ENCODE results near the gene RALGPS1. TPM values are rescaled to one million over a fixed set of nuclear protein-coding genes. Genes with fewer than 3 reads are reported as not detected.

RALGPS1 gene
- polyA plus RNA-seq, 1 of the 3 experiments (the other 2 are of a cell fraction), result 3.9 TPM

DNA sequence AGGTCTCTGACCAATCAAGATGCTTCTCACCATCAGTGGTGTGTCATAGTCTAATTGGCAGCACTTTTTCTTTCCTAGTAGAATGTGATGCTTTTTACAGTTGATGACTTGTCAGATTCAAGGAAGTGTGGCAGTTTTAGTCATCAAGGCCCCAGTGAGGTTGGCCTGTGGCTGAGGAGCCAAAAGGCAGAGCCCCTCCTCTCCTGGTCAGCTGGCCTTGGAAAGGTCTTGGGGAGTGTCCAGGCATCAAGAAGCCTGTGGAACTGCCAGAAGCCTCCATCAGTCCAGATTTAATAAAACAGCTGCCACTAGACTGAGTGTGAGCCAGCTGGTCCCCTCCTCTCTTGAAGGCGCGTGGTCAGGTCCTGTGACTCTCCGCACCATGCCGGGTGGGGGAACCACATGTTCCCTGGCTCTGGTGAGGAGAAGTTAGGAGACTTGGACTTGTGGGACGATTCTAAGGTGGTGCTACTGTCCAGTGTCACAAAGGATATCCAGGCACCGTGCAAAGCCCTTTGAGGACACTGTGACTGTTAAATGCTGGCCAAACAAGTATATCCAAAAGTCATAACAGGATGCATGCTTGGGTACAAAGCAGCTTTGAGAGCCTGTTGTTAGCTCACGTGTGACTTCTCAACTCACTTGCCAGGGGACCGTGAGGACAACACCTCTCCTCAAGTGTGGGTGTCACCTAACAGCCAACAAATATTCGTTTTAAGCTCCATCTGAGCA lies 213.9 kb downstream of the RALGPS1 start:
- Histone ChIP-seq H3K4me2 (no peak overlapping the region), H3F3A (replicated peaks; ENCODE audit: insufficient read depth) (no peaks in the 10 kb centered on the region), H3K4me3 (ENCODE audit: low read depth in 2 of 2, low read length in 1 of 2) (no peak overlapping the region), H3K79me2 (ENCODE audit: insufficient read depth) (no peaks in the 10 kb centered on the region), H3K27me3 (ENCODE audit: insufficient read depth) (no peaks in the 10 kb centered on the region), H3K4me1 (ENCODE audit: control insufficient read depth in 1 of 2, insufficient read depth in 2 of 2, low read depth in 1 of 2, low read length in 1 of 2) (peaks cover 12 to 48% of the 10 kb centered on the region in 2 experiments; a peak in 3 of 4 replicates), H3K9ac (no peak overlapping the region), H3K9me2 (no peaks in the 10 kb centered on the region), H3K27ac (ENCODE audit: low read depth in 2 of 2, low read length in 1 of 2) (peak overlapping the region in 1 of 2 experiments; percentile 82; a peak in 2 of 4 replicates), H4K20me1 (ENCODE audit: insufficient read depth) (no peaks in the 10 kb centered on the region), H3K9me3 (no peaks in the 10 kb centered on the region), H2AFZ (ENCODE audit: low read depth) (no peak overlapping the region), H3K36me3 (replicated peaks in 1 of 2; ENCODE audit: control insufficient read depth in 1 of 2, insufficient read depth in 2 of 2, low read length in 1 of 2) (no peaks in the 10 kb centered on the region)
- CTCF ChIA-PET, result interaction anchor here (0.8 to 2.2 kb wide), 6 partner anchors 8 to 188 kb away, joined by 3 to 10 read pairs (median 4); no protein-coding TSS in a partner anchor
- TF ChIP-seq TCF12 (IDR thresholded peaks at IDR 0.05) (no peak), ELF1 (IDR thresholded peaks at IDR 0.05) (no peak), RAD21 (IDR thresholded peaks at IDR 0.05; ENCODE audit: low read length) (no peak), GATA2 (CRISPR knock-in tag; IDR thresholded peaks at IDR 0.05) (no peak), GABPA (IDR thresholded peaks at IDR 0.05; ENCODE audit: low read depth) (no peak), EZH2phosphoT487 (IDR thresholded peaks at IDR 0.05; ENCODE audit: borderline replicate concordance, low read depth) (no peak), CHD2 (IDR thresholded peaks at IDR 0.05; ENCODE audit: low read length, partially characterized antibody) (no peak), FOXM1 (IDR thresholded peaks at IDR 0.05; ENCODE audit: low read depth) (no peak), SIN3A (IDR thresholded peaks at IDR 0.05; ENCODE audit: borderline replicate concordance, low read depth, low read length) (no peak)
- TF ChIP-seq, protein P1, sequence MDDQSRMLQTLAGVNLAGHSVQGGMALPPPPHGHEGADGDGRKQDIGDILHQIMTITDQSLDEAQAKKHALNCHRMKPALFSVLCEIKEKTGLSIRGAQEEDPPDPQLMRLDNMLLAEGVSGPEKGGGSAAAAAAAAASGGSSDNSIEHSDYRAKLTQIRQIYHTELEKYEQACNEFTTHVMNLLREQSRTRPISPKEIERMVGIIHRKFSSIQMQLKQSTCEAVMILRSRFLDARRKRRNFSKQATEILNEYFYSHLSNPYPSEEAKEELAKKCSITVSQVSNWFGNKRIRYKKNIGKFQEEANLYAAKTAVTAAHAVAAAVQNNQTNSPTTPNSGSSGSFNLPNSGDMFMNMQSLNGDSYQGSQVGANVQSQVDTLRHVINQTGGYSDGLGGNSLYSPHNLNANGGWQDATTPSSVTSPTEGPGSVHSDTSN (IDR thresholded peaks at IDR 0.05), result no peak
- TF ChIP-seq, protein P2, sequence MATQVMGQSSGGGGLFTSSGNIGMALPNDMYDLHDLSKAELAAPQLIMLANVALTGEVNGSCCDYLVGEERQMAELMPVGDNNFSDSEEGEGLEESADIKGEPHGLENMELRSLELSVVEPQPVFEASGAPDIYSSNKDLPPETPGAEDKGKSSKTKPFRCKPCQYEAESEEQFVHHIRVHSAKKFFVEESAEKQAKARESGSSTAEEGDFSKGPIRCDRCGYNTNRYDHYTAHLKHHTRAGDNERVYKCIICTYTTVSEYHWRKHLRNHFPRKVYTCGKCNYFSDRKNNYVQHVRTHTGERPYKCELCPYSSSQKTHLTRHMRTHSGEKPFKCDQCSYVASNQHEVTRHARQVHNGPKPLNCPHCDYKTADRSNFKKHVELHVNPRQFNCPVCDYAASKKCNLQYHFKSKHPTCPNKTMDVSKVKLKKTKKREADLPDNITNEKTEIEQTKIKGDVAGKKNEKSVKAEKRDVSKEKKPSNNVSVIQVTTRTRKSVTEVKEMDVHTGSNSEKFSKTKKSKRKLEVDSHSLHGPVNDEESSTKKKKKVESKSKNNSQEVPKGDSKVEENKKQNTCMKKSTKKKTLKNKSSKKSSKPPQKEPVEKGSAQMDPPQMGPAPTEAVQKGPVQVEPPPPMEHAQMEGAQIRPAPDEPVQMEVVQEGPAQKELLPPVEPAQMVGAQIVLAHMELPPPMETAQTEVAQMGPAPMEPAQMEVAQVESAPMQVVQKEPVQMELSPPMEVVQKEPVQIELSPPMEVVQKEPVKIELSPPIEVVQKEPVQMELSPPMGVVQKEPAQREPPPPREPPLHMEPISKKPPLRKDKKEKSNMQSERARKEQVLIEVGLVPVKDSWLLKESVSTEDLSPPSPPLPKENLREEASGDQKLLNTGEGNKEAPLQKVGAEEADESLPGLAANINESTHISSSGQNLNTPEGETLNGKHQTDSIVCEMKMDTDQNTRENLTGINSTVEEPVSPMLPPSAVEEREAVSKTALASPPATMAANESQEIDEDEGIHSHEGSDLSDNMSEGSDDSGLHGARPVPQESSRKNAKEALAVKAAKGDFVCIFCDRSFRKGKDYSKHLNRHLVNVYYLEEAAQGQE (IDR thresholded peaks at IDR 0.05; ENCODE audit: low read depth, low read length), result no peak
- TF ChIP-seq, protein P3, sequence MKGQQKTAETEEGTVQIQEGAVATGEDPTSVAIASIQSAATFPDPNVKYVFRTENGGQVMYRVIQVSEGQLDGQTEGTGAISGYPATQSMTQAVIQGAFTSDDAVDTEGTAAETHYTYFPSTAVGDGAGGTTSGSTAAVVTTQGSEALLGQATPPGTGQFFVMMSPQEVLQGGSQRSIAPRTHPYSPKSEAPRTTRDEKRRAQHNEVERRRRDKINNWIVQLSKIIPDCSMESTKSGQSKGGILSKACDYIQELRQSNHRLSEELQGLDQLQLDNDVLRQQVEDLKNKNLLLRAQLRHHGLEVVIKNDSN (IDR thresholded peaks at IDR 0.05; ENCODE audit: borderline replicate concordance, low read depth), result no peak
- TF ChIP-seq, protein P4, sequence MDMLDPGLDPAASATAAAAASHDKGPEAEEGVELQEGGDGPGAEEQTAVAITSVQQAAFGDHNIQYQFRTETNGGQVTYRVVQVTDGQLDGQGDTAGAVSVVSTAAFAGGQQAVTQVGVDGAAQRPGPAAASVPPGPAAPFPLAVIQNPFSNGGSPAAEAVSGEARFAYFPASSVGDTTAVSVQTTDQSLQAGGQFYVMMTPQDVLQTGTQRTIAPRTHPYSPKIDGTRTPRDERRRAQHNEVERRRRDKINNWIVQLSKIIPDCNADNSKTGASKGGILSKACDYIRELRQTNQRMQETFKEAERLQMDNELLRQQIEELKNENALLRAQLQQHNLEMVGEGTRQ (IDR thresholded peaks at IDR 0.05; ENCODE audit: borderline replicate concordance, low read depth, low read length), result no peak
- 85% methylated on average over 8 of the region's 9 CpGs for WGBS (ENCODE audit: low lambda C conversion rate)
- DNase-seq, result no peak
- POLR2A ChIA-PET, result interaction anchor here (0.6 to 0.9 kb wide), 2 partner anchors 22 to 269 kb away, joined by 3 read pairs; no protein-coding TSS in a partner anchor
